GM23248 (cell line): Measurements from ENCODE around the gene OTOGL.

Source experiments
- EZH2 ChIP-seq: fragments of 200-600 bp; sonication (generic); IDR thresholded peaks from 2 replicates; pipeline ENCODE4 v1.6.1; 2018; ENCODE audit warnings: antibody characterized with exemption, mild to moderate bottlenecking; ENCODE audit not compliant: insufficient read depth, poor library complexity, severe bottlenecking
- EZH2phosphoT487 ChIP-seq: fragments of 200-600 bp; sonication (generic); IDR thresholded peaks from 2 replicates; pipeline ENCODE4 v1.6.1; 2018; ENCODE audit warnings: antibody characterized with exemption, moderate library complexity, mild to moderate bottlenecking, low read depth; ENCODE audit not compliant: insufficient read depth

- no peak for TF ChIP-seq EZH2
- TF ChIP-seq EZH2phosphoT487 = no peak
These were observed 51.8 kb downstream of the OTOGL start for GRCh38 chr12:80151131-80151530.
